Measurements from ENCODE around the gene ACTG1.

The ACTG1 gene

DNA sequence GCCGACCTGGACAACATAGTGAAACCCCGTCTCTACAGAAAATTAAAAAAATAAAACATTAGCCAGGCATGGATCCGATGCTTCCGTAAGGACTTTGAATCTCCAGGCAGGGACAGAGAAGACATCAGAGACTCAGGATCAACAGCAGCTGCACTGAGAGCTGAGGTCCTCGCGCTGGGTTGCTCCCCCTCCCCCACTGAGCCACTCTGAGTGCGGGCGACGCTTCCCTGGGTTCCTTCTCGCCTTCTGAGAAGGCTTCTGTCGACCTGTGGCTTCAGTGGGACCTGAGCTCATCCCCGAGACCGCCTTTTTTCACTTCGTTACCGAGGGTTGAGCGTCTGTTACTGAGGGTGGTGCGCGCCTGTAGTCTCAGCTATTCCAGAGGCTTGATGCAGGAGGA, 20.4 kb downstream of the ACTG1 start:
- DNase-seq, result peak; percentile 64

- DNase-seq, result no peak
Observed at GRCh38 chr17:81491761-81492160, 20.8 kb downstream of the ACTG1 start.

DNA sequence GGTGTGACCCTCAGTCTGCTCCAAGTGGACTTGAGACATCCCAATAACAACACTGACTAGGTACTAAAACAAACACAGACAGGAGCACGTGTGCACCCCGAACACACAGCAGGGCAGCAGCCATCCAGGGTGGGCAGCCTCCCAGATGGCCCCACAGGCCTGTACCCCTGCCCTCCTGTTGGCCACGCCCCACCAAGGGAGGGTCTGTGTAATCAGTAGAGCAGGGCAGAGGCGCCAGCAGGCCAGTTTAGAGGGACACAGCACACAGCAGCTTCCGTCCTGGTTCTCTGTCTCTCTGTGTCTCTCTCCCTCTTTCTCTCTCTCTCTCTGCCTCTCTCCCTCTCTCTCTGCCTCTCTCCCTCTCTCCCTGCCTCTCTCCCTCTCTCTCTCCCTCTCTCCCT, 21.4 kb downstream of the ACTG1 start:
- peak; percentile 40 for DNase-seq

DNA sequence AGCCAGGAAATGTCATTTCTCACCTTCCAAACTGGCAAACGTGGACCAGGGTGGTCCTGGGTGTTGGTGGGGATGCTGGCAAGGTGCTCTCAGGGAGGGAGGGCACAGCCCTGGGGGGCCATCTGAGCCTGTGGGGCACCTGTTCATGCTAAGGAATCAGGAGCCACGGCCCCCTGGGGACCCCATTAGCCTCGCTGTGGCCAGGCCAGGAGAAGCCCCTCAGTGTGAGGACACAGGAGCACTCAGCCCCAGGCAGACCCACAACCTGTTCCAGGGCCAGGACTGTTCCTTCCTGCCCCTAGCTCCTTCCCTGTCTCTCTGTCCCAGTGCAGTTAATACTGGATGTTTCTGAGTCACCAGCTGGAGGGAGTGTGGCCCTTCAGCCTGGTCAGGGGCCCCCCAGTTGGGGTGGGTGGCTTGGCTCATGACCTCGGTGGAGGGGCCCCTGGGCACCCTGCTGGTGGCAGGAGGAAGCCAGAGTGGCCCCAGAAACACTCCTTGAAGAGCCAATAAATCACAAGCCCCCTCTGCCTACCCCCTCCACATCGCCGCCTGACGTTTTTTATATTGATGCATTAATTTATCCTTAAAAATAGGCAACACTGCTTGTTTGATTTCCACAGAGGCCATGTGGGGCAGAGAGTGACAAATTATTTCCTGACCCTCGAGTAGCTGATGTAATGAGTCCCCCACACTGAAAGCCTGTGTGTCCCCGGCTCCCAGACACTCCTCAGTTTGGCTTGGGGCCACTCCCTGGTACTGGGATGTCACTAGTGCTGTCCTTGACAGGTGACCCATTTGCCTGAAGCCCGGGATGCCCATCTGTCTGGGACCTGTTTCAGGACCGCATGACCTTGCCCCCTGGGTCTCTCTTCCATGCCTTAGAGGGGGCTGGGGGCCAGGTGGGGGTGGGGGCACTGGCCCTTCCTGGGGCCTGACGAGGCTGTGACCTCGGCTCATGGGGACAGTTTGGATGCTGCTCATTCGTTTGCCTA, 22.3 kb downstream of the ACTG1 start:
- DNase-seq, result peak; percentile 42

DNA sequence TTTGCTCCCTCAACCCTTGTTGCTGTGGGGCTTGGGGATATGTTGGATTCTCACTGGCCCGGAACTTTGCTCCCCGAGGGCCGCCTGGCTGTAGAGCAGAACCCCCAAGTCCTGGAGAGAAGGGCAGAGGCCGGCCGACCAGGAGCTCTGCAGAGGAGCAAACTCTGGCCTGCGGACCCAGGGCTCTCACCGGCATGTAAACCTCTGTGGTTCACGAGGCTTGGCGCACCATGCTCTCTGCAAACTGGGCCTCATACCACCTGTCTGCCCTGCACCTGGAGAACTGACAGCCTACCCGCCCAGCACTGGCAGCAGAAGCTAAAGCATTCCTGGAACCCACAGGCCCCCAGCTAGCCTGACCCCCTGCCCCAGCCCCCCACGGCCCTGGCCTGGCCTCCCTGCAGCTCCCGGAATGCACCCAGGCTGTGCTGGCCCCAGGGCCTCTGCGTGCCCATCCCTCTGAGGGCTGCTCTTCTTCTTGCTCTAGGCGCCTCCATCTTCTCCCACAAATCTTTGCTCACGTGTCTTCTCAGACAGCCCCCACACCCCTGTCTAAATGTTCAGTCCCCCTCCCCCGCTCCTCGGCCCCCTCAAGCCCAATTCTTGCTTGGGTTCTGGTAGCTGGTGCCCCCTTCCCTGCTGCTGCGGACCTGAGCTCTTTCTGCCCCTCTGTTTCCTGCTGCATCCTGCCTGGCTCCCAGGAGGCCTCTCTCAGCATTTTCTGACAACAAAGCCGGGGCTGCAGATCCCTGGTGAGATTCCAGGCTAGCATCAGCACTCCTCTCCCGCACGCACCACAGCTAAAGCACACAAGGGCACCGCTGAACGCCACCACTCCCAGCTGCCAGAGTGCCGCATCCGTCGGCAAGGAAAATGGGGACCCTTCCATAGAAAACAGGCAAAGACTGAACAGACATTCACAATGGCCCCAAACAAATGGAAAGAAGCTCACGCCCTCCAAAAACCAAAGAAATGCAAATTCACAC, 23.3 kb downstream of the ACTG1 start:
- no peak for DNase-seq

GRCh38 chr17:81488276-81488860, 24.2 kb downstream of the ACTG1 start:
- DNase-seq, result no peak

GRCh38 chr17:81487487-81488275, 24.9 kb downstream of the ACTG1 start:
- DNase-seq, result peak; percentile 89

GRCh38 chr17:81487089-81487486, 25.5 kb downstream of the ACTG1 start:
- no peak for DNase-seq

GRCh38 chr17:81486199-81486810, 26.3 kb downstream of the ACTG1 start:
- no peak for DNase-seq

DNA sequence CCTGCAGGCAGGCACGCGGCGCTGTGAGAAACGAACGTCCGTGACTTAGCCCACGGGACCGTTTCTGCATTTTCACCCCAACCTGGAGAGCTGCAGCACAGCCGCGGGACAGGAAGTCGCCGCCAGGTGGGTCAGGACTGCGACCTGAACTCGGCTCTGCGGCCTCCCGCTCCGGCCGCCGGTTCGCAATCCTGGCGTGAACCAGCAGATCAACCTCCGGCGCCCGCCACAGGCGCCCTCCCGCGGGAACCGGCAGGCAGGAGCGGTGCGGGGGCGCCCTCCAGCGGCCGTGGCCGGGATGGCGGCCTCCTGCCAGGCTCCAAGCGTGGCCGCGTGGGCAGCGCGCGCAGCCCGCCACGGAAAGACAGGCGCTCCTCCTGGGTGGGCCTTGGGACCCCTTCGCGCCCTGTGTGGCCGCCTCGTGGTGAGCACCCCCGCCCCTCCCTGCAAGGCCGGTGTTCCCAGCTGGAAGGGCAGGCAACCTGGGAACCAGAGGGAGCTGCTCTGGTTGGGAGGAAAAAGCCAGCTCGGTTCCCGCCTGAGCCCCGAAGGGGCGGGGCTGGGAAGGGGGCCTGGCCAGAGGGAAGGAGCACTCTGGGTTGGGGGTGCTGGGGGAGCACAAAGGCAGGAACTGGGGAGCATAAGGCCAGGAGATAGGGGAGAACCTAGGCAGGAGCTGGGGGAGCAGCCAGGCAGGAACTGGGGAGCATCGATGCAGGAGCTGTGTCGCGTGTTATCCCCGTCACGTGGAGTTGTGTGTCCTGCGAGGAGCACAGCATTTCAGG, 28.2 kb downstream of the ACTG1 start:
- peak; percentile 97 for DNase-seq

DNA sequence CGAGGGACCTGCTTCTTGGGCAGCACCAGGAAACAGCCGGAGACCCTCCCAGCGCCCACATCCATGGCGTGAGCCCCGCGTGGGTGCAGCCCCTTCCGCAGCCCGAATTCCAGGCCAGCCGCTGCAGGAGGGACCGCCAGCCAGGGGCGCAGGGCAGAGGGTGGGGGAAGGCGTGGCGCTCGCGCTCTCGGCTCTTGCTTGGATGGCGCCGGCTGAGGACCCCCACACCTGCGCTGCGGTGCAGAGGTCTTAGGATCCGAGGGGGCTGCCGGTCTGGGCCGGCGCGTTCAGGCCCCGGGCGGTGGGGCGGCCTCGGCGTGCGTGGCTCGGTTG, 28.8 kb downstream of the ACTG1 start:
- DNase-seq, result no peak

GRCh38 chr17:81483085-81483861, 29.3 kb downstream of the ACTG1 start:
- peak; percentile 87 for DNase-seq

DNA sequence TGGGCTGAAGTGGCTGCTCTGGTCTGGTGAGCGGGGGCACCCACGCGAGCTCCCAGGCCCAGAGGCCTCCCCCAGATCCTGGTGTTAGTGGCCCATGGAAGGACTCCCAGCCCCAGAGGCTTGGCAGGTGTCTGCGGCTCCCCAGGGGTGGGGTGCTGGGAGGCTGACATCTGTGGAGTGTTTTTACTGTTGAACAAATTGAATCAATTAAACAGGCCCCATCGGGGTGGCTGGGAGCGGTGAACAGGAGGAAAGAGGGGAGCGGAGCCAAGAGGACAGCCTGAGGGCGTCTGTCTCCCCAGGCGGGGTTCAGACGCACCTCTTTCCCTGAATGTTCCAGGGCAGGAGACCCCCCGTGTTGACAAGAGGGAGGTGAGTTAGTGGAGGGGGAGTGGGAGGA, 29.9 kb downstream of the ACTG1 start:
- peak; percentile 69 for DNase-seq

- DNase-seq, result no peak
Observed at GRCh38 chr17:81481815-81482505, 30.6 kb downstream of the ACTG1 start.

GRCh38 chr17:81481073-81481799, 31.4 kb downstream of the ACTG1 start:
- peak; percentile 93 for DNase-seq

DNA sequence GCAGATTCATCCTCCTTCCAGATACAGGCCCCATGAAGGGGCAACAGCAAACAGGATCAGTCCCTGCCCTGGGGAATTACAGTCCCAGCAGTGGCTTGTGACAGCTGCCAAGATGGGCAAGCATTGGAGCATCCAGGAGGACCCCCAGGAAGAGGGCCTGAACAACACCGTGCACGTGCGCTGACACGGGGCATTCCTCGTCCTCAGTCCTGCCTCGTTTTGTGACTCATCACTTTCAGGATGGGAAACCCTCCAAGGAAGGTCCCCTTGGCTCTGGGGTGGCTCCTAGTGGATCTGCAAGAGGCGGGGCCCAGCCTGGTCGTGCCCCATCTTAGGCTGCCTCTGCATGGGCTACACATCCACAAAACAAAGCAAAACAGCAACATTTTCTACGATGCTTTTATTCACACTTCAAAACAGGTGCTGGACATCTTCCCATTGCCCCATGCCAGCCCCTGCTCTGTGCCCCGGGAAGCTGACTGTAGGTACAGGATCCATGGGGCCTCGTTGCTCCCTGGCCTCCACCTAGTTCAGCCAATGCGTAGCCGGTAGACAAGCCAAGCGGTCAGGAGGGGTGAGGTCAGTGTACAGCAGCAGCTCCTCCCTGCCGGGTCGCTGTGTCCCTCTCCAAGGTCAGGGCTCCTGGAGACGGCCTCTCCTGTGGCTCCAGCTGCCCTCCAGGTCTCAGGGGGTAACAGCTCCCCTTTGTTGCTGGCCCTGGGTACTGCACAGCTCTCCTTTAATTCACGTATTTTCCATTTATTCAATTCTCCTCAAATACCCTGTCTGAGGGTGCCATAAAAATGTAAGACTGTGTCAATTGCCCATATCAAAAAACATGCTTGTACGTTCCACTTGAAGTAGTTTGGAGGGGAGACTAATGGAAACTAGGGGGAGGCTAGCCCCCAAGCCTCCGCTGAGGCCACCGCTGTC, 32.2 kb downstream of the ACTG1 start:
- peak; percentile 80 for DNase-seq
